Panc1 (cell line): ENCODE data around the gene SV2B. TPM values are rescaled to one million over a fixed set of nuclear protein-coding genes. Genes with fewer than 3 reads are reported as not detected.

Experiments used
- ATAC-seq: fragments of 200-7000 bp; cut with Tn5 transposase; 2 replicates; pipeline ENCODE4 v1.9.1; 2020; ENCODE audit warnings: mild to moderate bottlenecking, moderate library complexity
- BruUV-seq: library from RNA; stranded (reverse); fragments of 400-500 nt; replicated peaks from 2 replicates; lab custom pipeline; 2021; lab: Mats Ljungman, UMichigan
- CTCF ChIA-PET: fragments of 300-600 bp; sonication (Branson Sonifier 250); formaldehyde crosslinking; loops from one replicate; lab custom pipeline; 2022; ENCODE audit warnings: antibody characterized with exemption; lab: Charles Lee
- POLR2A ChIA-PET: fragments of 300-600 bp; sonication (Branson Sonifier 250); formaldehyde crosslinking; loops from one replicate; lab custom pipeline; 2022; ENCODE audit warnings: antibody characterized with exemption; lab: Charles Lee
- DNase-seq: peaks from one replicate; pipeline ENCODE4 v3.0.0-alpha.2; 2010; ENCODE audit warnings: low read depth, low spot score
- H3K27ac ChIP-seq: 2 replicates; pipeline ENCODE4 v1.5.1; 2011; ENCODE audit warnings: mild to moderate bottlenecking, low read length, inconsistent platforms
- H3K27me3 ChIP-seq: fragments of 200-500 bp; sonication (Bioruptor generic); 2 replicates; pipeline ENCODE4 v1.6.0; 2014; ENCODE audit warnings: low read length, inconsistent platforms; ENCODE audit not compliant: control insufficient read depth, insufficient read depth
- H3K36me3 ChIP-seq: fragments of 200-500 bp; sonication (Bioruptor generic); 2 replicates; pipeline ENCODE4 v1.5.1; 2014; ENCODE audit warnings: inconsistent platforms, mild to moderate bottlenecking, low read length, moderate library complexity; ENCODE audit not compliant: control insufficient read depth, insufficient read depth
- H3K4me1 ChIP-seq: 2 replicates; pipeline ENCODE4 v1.5.1; 2011; ENCODE audit warnings: inconsistent platforms, mild to moderate bottlenecking, low read length, moderate library complexity; ENCODE audit not compliant: control insufficient read depth, insufficient read depth
- H3K4me3 ChIP-seq, 2 experiments: 2 replicates each; pipeline ENCODE4 v1.5.1; 2011 to 2012; ENCODE audit warnings: low read depth in 2 of 2, low read length in 2 of 2, mild to moderate bottlenecking in 2 of 2, inconsistent platforms in 1 of 2, moderate library complexity in 1 of 2
- H3K9me3 ChIP-seq: fragments of 200-500 bp; sonication (Bioruptor generic); 2 replicates; pipeline ENCODE4 v1.5.1; 2014; ENCODE audit warnings: low read depth, mild to moderate bottlenecking, inconsistent platforms, low read length, moderate library complexity; ENCODE audit not compliant: control insufficient read depth, insufficient read depth
- POLR2AphosphoS5 ChIP-seq: IDR thresholded peaks from 2 replicates; pipeline ENCODE4 v1.6.1; 2012; ENCODE audit warnings: mild to moderate bottlenecking, low read depth, low read length, moderate library complexity
- SIN3A ChIP-seq: IDR thresholded peaks from 2 replicates; pipeline ENCODE4 v1.6.1; 2012; ENCODE audit warnings: low read depth, mild to moderate bottlenecking, low read length, moderate library complexity, borderline replicate concordance; ENCODE audit not compliant: insufficient read depth
- TCF7L2 ChIP-seq: IDR thresholded peaks from 2 replicates; pipeline ENCODE4 v1.6.1; 2011; ENCODE audit warnings: mild to moderate bottlenecking, low read depth, low read length, inconsistent platforms
- in situ Hi-C: cut with HindIII; loops from 2 replicates; pipeline ENCODE4 v1.10.0; 2016; ENCODE audit warnings: low sequenced_read_pairs, low pct_unique_long_range_greater_than_20kb
- intact Hi-C: fragments of 100-400 bp; cut with micrococcal nuclease; formaldehyde crosslinking; loops from one replicate; pipeline ENCODE4 v1.10.0; 2022; ENCODE audit not compliant: unreplicated experiment
- total RNA-seq: library from RNA; stranded (reverse); gene quantifications from one replicate; pipeline ENCODE4 v1.2.1, GENCODE V29; 2021; ENCODE audit not compliant: unreplicated experiment
- TF ChIP-seq, protein P1 (sequence below): fragments of 450-650 bp; IDR thresholded peaks from 2 replicates; pipeline ENCODE4 v1.5.1; 2017; ENCODE audit warnings: mild to moderate bottlenecking
- TF ChIP-seq, protein P2 (sequence below), 2 experiments: IDR thresholded peaks; 2 replicates each; pipeline ENCODE4 v1.6.1; 2011 to 2012; ENCODE audit warnings: low read depth in 2 of 2, control low read depth in 1 of 2, low read length in 1 of 2, mild to moderate bottlenecking in 1 of 2, moderate library complexity in 1 of 2; ENCODE audit not compliant: insufficient read depth in 1 of 2

SV2B gene
- total RNA-seq, 1 experiment from 2014 or later = not detected

DNA sequence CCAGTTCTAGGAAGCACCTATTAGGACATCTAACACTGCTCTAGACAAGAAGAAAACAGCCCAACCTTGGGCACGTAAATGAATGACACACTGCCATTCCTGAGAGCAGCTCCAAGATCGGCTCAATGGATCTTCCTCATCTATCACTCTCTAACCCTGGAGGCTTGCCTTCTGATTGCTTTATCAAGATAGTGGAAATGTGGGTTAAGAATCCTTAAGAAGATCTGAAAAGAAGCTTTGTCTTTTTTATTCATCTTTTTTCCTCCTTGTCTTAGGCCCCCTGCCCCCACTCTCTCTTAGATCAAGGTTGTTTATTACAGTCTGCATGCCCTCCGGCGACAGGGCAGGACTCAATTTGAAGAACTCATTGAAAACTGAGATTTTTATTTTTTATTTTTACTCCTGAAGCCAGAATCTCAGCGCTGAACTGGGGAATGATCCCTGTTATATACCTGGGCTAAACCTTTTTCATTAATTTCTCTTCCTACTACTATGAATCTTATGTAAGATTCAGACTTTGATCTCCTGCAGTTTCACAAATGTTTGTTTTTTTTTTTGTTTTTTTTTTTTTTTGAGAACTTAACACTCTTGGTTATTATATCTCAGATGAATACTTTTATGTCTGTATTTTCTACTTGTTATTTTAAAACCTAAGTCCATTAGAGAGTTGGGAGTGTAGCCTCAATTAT is 219.5 kb downstream of the SV2B start (continued):
- TF ChIP-seq SIN3A = no peak

DNA sequence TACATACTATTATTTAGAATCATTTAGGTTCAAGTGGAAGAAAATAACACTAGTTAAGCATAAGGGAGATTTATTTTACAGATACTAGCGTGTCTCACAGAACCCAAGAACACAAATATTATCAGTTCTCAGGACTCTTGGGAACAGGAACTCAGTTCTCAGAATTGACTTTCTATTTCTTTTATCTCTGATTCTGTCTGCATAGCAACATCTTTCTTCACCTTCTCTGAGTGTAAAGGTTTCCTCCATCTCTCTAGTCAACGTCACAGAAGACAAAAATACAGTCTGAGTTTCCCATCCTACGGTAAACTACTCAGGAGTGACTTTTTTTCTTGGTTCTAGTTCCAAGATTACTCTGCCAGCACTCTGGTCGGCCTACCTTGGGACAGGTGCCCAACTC is 220.0 kb downstream of the SV2B start:
- DNase-seq = no peak
- ATAC-seq = no peak
- in situ Hi-C loops (no loop called here), intact Hi-C loops (no loop called here)
- H3K27me3 ChIP-seq = 0 out of 2 replicates have a peak, but pooled peaks cover 2% of the 10 kb centered on the region
- no peaks in the 10 kb centered on the region for H3K4me1 ChIP-seq
- no peaks in the 10 kb centered on the region for H3K9me3 ChIP-seq
- no TSS peak for BruUV-seq
- H3K27ac ChIP-seq = no peak overlapping the region
- no peak overlapping the region for H3K4me3 ChIP-seq
- POLR2A ChIA-PET = no interaction called here
- TF ChIP-seq SIN3A (no peak), POLR2AphosphoS5 (no peak), TCF7L2 (no peak)
- TF ChIP-seq, protein P1, sequence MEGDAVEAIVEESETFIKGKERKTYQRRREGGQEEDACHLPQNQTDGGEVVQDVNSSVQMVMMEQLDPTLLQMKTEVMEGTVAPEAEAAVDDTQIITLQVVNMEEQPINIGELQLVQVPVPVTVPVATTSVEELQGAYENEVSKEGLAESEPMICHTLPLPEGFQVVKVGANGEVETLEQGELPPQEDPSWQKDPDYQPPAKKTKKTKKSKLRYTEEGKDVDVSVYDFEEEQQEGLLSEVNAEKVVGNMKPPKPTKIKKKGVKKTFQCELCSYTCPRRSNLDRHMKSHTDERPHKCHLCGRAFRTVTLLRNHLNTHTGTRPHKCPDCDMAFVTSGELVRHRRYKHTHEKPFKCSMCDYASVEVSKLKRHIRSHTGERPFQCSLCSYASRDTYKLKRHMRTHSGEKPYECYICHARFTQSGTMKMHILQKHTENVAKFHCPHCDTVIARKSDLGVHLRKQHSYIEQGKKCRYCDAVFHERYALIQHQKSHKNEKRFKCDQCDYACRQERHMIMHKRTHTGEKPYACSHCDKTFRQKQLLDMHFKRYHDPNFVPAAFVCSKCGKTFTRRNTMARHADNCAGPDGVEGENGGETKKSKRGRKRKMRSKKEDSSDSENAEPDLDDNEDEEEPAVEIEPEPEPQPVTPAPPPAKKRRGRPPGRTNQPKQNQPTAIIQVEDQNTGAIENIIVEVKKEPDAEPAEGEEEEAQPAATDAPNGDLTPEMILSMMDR = no peak
- TF ChIP-seq, protein P2, sequence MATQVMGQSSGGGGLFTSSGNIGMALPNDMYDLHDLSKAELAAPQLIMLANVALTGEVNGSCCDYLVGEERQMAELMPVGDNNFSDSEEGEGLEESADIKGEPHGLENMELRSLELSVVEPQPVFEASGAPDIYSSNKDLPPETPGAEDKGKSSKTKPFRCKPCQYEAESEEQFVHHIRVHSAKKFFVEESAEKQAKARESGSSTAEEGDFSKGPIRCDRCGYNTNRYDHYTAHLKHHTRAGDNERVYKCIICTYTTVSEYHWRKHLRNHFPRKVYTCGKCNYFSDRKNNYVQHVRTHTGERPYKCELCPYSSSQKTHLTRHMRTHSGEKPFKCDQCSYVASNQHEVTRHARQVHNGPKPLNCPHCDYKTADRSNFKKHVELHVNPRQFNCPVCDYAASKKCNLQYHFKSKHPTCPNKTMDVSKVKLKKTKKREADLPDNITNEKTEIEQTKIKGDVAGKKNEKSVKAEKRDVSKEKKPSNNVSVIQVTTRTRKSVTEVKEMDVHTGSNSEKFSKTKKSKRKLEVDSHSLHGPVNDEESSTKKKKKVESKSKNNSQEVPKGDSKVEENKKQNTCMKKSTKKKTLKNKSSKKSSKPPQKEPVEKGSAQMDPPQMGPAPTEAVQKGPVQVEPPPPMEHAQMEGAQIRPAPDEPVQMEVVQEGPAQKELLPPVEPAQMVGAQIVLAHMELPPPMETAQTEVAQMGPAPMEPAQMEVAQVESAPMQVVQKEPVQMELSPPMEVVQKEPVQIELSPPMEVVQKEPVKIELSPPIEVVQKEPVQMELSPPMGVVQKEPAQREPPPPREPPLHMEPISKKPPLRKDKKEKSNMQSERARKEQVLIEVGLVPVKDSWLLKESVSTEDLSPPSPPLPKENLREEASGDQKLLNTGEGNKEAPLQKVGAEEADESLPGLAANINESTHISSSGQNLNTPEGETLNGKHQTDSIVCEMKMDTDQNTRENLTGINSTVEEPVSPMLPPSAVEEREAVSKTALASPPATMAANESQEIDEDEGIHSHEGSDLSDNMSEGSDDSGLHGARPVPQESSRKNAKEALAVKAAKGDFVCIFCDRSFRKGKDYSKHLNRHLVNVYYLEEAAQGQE (IDR thresholded peaks at IDR 0.05; ENCODE audit: insufficient read depth in 1 of 2, low read depth in 2 of 2, low read length in 1 of 2) = no peak
- no peaks in the 10 kb centered on the region for H3K36me3 ChIP-seq
- CTCF ChIA-PET = no interaction called here

DNA sequence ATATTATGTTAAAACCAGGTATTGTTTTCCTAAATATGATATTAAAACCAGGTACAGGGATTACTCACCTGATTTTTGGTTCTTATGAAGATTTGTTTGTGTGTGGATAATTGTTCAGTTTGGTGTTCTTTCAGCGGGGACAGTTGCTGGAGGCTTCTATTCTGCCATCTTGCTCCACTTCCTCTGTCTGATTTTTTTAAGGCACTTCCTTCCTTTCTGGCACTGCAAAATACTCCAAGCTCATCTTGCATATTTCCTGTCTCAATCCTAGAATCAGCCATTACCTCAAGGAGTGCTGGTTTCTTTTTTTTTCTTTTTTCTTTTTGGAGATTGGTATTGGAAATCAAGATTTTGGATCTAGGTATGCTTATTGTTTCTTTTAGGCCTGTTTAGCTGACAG is 229.9 kb downstream of the SV2B start:
- in situ Hi-C loops = no loop called here
- intact Hi-C loops = no loop called here

More for the DNA sequence above, 229.9 kb downstream of the SV2B start:
- Histone ChIP-seq H3K4me3 (no peak overlapping the region), H3K27ac (no peak overlapping the region), H3K27me3 (peaks cover 5% of the 10 kb centered on the region; the same call in 1 of the 2 replicates), H3K9me3 (no peaks in the 10 kb centered on the region), H3K4me1 (no peaks in the 10 kb centered on the region), H3K36me3 (no peaks in the 10 kb centered on the region)
- CTCF ChIA-PET = no interaction called here
- no peak for DNase-seq
- no peak for TF ChIP-seq TCF7L2
- TF ChIP-seq, protein P2 (IDR thresholded peaks at IDR 0.05; ENCODE audit: insufficient read depth in 1 of 2, low read depth in 2 of 2, low read length in 1 of 2) = no peak
- TF ChIP-seq POLR2AphosphoS5 = no peak
- no peak for TF ChIP-seq SIN3A
- TF ChIP-seq, protein P1 = no peak
- POLR2A ChIA-PET = no interaction called here
- BruUV-seq = no TSS peak
- ATAC-seq = no peak
